SH-SY5Y (cell line): ENCODE data around the gene SHB.

Source experiments
- GATA2 ChIP-seq: IDR thresholded peaks from 2 replicates; pipeline ENCODE4 v1.6.1; 2011; ENCODE audit warnings: mild to moderate bottlenecking, low read depth, low read length
- GATA3 ChIP-seq: IDR thresholded peaks from 2 replicates; pipeline ENCODE4 v1.6.1; 2011; ENCODE audit warnings: low read depth, mild to moderate bottlenecking, low read length, moderate library complexity

- TF ChIP-seq GATA2: no peak
- no peak for TF ChIP-seq GATA3
Measured at GRCh38 chr9:38064842-38065368, 4.1 kb downstream of the SHB start.
